Stimulated activated CD8-positive, alpha-beta memory T cell treated with anti-CD3 and anti-CD28 coated beads, Interleukin-7, amount 100 ng/mL, for 48 hours (primary cell): ENCODE data around the gene SPINT3.
"Not testable (repeated sequence)": the region's sequence is repeated elsewhere in the genome, so short reads cannot be mapped to it uniquely, and the experiment has no call there.

Experiments
- DNase-seq, 2 donors: peaks; one replicate each; pipeline ENCODE4 v3.0.0-alpha.2; 2020; ENCODE audit warnings: low read depth in 1 of 2; ENCODE audit errors: extremely low read depth in 1 of 2

SPINT3 gene

DNA sequence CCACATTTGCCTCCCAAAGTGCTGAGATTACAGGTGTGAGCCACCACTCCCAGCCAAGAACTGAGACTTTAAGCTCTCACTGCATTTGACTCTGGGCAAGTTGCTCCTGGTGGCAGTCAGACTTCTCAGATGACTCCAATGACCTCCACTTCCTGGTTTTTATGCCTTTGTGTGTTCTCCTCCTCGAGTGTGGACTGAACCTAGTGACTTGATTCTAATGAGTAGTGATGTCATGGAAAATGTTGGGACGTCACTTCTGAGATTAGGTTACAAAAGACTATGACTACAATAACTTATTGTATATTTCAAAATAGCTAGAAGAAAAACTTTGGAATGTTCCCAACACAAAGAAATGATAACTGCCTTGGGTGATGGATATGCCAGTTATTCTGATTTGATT is 12.0 kb downstream of the SPINT3 start:
- no peak for DNase-seq

DNA sequence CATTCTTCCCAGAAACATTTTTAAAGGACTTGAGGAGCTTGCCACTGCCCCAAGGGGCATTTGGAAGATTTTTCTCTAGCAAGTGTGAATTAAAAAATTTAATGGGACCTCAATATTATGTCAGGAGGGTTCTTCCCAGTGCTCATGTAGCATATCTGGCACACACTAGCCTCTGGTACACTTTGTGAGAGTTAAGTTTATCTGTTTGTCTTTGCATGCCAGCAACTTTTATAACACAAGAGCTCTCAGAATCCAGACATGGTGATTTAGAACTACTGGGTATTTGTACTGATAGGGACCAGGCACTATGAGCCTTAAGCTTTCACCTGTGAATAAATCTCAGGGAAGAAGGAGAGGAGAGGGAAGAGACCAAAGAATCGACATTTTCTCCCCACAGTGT is 12.9 kb downstream of the SPINT3 start:
- no peak for DNase-seq

DNA sequence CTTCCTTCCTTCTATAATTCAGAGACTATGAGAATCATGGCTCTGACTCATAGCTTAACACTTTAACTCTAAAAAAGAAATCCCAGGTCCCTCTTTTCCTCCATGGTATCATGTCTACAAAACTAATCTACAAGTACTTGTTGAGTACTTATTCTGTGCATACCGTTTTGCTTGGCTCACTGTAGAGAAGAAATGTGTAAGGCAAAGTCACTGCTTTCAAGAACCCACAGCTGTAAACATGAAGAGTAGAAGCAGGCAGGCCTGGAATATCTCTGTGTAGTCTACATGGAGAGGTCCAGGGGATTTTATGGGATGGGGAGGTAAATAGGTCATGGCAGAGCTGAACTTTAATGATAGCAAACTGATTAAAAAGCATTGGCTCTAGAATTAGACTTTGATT is 13.8 kb downstream of the SPINT3 start:
- no peak for DNase-seq

DNA sequence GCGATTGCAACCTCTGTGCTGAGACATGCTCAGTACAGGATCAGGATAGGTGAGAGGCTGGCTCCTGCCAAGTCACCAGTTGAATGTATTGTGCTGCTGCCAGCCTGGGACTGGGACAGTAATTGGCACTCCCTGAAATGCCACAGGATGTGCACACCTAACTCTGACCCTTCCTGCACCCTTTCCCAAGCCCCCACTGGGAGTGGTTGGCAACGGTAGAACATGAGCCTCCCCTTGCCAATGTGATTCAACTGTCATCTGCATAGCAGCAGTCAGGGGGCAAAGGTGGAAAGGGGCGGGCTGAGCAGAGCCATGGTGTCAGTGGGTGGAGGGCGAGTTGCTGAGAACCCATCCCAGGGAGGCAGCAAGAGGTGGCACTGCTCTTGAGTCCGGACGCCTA is 15.4 kb downstream of the SPINT3 start:
- no peak for DNase-seq

DNA sequence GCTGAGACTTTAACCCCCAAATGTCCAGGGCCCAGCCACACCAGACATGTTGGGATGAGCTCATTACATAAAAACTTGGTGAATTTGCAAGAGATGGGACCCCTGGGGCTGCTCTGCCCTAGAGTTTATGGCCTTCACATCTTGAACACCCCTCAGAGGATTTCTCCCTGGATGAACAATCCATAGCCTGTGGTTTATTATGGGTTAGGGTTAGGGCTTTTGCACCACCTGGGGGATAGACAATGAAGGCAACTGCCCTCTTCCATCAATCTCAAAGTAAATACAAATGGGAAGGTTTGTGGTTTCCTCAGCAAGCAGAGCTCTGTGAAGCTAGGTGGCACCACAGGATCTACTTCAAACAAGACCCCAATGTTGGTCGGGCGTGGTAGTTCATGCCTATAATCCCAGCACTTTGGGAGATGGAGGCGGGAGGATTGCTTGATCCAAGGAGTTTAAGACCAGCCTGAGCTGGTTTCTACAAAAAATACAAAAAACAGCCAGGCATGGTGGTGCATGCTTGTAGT is 17.4 kb downstream of the SPINT3 start:
- DNase-seq: no peak

DNA sequence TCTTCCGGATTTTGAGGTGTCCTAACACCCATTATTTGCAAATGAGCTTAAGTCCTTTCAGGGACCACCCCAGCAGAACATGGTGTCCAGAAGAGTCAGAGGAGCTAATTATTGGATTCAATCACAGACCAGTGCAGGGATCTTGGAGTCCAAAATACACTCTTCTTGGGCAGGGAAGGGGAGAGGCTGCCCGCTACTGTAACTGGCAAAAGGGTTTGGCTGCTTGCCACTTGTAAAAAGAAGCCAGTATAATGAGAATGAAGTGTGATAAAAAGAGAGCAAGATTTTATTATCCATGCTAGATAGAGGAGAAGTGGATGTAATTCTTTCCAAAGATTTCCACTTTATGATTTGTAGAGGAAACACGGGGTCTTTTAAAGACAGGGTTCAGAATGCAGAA is 19.3 kb downstream of the SPINT3 start:
- DNase-seq: no peak

DNA sequence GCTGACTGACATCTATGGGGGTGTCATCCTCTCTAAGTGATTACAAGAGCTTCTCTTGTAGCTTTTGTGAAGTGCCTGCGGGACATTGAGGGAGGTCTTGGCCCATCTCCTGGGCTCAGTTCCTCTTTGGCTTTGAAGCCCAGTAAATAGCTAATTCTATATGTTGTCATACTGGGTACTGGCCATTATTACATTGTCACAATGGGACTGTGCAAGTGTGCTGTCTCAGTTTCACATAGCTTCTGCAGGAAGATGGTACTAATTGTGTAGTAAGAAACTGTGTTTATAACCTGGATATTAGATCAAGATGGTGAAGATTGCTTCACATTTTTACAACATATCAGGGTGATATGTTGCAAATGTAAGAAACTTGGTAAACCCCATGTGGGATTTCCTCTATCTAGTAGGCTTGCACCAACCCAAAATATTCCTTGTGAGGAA is 19.9 kb downstream of the SPINT3 start:
- DNase-seq: no peak

DNA sequence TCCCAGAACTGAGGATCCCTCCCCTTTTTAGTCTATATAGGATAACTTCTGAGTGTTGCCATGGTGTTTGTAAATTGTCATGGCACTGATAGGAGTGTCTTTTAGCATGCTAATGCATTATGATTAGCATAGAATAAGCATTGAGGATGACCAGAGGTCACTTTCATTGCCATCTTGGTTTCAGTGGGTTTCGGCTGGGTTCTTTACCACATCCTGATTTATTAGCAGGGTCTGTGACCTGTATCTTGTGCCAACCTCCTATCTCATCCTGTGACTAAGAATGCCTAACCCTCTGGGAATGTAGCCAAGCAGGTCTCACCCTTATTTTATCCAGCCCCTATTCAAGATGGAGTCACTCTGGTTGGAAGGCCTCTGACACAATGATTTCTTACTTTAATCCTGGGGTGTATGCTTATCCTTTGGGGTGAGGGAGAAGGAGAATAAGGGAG is 26.3 kb downstream of the SPINT3 start:
- no peak for DNase-seq

DNA sequence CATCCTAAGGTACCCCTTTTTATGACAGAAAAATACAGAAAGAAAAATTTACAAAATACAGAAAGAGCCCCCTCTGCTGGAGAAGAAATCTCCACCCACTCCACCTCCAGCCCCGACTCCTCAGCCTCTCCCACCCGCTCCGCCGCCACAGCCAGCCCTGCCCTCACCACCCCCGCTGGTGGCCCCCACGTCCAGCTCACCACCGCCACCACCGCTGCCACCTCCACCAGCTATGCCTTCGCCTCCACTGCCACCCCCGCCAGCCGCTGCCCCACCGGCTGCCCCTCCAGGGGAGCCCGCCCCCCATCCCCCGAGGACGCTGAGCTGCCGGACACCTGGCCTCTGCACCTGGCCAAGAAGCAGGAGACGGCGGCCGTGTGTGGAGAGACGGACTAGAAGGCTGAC is 28.2 kb downstream of the SPINT3 start:
- DNase-seq: no peak

DNA sequence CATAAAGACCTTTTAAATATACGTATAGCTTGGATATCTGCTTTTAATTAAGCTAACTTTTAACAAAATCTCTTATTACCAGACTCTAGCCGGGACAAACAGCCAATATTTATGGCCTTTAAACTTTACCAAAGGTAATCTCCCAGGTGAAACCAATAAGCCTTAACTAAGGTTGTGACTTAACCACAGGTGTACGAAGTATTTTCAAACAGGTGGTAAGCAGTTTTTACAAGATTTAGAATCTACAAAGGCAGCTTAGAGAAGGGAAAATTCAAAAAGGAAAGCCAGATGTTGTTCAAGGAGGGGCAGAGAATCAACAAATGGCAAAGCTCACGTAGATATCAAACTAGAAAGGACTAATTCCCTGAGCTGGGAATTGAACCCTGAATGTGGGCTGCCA is 30.0 kb downstream of the SPINT3 start:
- no peak for DNase-seq

DNA sequence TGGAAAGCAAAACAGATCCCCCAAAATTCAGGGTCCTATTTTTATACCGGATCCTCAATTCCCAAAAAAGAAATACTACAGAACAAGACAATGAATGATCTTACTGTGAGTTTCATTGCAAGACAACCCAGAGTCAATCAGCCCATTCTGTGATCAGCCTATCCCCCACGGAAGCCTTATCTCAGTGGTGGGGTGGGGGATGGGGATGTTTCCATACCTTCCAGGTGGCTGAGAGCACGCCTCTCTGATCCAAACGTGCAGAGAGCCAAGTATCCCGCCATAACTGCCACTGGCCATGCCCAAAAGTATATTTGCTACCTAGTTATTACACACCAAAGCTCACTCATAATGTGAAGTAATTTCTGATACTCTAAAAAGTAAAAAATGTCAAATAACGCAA is 30.7 kb downstream of the SPINT3 start:
- no peak for DNase-seq

DNA sequence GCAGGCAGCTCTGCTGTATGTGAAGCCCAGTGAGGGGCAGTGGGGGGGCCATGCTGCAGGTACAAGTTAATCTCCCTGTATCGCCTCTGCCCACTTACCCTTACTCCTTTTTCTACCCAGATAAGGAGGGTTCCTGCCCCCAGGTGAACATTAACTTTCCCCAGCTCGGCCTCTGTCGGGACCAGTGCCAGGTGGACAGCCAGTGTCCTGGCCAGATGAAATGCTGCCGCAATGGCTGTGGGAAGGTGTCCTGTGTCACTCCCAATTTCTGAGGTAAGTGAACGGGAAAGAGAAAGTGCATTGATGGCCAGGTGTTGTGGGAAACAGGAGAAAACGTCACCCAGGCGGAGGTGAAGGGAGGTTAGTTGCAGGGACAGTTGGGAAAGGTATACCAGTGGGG is 35.6 kb downstream of the SPINT3 start:
- DNase-seq: no peak

DNA sequence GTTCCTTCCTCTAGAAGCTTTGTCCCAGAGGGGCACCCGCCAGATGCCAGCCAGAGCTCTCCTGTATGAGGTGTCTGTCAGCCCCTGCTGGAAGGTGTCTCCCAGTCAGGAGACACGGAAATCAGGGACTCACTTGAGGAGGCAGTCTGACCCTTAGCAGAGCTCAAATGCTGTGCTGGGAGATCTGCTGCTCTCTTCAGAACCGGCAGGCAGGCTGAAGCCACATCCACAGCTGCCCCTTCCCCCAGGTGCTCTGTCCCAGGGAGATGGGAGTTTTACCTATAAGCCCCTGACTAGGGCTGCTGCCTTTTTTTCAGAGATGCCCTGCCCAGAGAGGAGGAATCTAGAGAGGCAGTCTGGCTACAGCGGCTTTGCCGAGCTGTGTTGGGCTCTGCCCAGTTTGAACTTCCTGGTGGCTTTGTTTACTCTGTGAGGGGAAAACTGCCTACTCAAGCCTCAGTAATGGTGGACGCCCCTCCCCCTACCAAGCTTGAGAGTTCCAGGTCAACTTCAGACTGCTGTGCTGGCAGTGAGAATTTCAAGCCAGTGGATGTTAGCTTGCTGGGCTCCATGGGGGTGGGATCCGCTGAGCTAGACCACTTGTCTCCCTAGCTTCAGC is 37.8 kb downstream of the SPINT3 start:
- not testable (repeated sequence) for DNase-seq

DNA sequence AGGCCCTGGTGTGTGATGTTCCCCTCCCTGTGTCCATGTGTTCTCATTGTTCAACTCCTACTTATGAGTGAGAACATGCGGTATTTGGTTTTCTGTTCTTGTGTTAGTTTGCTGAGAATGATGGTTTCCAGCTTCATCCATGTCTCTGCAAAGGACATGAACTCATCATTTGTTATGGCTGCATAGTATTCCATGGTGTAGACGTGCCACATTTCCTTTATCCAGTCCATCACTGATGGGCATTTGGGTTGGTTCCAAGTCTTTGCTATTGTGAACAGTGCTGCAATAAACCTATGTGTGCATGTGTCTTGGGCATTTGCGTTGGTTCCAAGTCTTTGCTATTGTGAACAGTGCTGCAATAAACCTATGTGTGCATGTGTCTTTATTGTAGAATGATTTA is 43.1 kb downstream of the SPINT3 start:
- not testable (repeated sequence) for DNase-seq

DNA sequence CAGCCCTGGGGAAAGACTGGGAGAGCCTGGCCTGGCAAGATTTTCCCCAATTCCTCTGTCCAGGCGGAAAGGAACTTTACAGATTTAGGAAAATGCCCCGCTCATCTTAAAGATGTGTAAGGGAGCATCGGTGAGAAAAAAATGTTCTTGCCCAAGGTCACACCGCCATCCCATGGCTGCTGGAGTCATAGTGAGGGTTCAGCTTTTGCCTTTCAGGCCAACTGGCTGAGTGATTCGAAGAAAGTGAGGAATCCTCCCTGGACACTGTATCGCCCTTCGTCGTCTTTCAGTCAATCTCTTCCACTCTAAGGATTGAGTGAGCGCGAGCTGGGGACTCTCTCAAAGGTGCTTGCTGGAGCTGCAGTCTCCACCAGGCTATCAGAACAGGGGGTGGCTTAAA is 44.5 kb downstream of the SPINT3 start:
- DNase-seq: no peak

DNA sequence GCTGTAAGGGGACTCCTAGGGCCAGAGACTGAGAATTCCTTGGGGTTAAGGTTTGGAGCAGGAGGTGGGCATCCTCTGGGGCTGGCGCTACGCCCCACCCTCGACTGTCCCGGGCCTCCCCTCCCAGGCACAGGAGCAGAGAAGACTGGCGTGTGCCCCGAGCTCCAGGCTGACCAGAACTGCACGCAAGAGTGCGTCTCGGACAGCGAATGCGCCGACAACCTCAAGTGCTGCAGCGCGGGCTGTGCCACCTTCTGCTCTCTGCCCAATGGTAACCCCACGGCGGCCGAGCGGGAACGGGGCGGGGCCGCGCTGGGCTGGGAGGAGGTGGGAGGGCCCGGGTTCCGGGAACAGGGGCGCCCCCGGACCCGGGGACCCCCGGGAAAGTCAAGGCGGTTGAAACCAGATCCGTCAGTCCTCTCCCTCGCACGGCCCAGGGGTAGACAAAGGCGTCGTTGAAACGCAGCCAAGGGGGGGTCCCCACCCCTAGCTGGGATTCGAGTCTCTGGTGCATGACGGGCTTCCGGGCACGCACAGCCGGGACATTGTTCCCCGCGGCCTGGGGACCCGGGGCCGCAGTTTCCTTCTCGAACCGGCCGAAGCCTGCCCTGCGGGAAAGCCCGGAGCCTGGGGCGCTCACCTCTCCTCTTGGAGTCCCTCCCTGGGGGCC is 45.0 kb downstream of the SPINT3 start:
- DNase-seq: no peak

DNA sequence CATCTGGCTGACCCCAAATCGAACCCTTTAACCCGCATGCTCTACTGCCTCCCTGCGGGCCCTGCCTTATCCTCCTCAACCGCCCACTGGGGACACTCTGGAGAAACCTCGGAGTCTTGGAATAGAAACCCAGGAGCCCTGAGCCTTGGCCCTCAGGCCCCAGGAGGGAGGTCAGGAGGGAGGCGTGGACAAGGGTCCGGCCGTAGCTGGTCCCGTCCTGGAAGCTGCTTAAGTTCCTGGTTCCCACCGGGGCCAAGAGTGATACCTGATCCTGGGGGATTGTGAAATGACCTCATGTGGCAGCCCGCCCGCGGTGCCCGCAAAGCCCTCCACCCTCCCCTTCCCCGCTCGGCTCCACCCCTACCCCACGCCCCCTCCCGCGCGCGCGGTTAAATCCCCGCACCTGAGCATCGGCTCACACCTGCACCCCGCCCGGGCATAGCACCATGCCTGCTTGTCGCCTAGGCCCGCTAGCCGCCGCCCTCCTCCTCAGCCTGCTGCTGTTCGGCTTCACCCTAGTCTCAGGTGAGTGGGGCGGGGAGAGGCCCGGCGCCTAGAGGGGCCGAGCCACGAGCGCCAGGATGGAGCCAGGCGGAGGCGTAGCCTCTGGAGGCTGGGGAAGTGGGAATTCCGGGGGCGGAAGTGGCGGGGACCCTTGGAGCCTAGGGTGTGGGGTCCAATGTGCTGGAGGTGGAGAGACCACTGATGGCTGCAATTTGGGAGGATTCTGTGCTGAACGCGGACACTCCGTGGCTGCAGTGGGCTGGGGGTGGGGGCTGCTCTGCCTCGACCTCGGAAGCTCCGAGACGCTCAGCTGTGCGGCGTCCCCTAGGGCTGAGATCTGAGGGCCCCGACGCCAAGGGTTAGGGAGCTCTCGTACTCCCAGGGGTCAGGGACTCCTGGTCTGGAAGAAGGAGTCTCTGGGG is 45.8 kb downstream of the SPINT3 start, which contains the start of gene WFDC2:
WFDC2 (plus strand) TSS at position 418 of the 926 bp plus-strand sequence; CDS start at position 447, 29 bp downstream.
- DNase-seq: no peak

DNA sequence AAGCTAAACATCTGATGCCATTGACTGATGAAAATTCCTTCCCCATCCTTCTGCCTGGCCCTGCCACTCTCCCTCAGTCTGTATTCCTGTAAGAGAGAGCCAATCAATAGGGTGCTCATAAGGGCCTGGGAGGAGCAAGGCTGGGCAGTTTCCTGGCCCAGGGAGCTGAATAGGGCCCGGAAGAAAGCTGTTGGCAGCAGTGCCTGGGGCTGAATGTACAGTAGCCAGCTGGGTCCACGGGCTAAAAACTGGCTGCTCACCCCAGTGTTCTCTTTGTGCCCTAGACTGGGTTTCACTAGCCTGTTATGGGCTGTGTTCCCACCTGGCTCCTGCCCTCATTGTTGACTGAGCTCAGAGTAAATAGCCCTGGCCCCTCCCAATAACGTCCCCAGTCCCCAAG is 47.6 kb downstream of the SPINT3 start:
- DNase-seq: no peak

DNA sequence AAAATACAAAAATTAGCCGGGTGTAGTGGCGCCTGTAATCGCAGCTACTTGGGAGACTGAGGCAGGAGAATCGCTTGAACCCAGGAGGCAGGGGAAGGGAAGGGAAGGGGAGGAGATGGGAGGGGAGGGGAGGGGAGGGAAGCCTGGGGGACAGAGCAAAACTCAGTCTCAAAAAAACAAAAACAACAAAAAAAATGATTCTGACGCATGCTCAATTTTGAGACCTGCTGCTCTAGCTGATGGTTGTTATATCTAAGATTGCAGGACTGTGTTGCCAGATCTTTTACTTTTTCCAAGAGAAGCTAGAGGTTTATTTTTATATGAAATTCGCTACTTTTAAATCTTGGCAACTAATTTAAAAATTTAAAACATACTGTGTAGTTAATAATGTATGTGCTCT is 48.2 kb downstream of the SPINT3 start:
- no peak for DNase-seq

DNA sequence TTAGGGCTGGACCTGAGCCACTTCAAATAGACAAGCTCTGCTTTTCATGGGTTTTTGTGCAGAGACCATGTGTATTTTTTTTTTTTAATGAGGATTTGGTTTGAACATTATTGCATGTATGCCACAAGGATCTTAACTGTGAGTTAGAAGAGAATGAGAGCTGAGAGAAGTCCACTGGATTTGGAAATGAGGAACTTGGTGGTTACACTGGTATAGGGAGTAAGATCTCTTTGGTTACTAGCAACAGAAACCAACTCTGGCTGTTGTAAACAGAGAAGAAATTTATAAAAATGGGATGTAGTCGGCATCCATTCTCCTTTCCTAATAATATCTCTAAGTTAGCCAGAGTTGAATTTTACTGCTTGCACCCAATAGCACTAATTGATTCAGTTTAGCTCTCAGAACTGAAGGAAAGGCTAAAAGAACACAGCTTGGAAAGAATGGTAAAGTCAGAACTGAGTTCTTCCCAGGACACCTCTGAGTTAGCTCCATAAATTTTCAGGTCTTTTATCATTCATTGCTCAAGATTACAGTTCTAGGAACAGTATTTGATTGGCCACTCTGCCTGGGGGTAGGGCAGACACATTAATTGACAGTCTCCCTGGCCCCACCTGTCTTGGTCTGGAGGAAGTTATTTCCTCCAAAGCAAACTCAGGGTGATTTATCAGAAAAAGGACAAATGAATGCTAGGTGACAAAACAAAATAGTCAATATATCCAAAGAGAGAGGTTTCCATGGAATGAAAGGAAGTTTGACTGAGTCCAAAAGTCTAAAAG is 49.7 kb downstream of the SPINT3 start:
- DNase-seq: no peak

DNA sequence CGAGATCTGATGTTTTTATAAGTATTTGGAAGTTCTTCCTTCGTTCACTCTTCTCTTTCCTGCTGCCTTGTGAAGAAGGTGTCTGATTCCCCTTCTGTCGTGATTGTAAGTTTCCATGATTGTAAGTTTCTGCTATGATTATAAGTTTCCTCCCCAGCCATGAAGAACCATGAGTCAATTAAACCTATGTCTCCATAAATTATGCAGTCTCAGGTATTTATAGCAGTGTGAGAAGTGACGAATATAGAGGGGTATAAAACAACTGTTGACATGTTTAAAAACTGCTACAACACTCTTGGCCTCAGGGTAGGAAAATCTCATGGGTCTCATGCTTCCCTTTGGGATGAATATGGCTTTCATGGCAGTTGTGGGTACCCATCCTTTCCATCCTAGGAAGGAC is 51.7 kb downstream of the SPINT3 start:
- DNase-seq: no peak
